ENCODE data around the gene BMP7.

The BMP7 gene

DNA sequence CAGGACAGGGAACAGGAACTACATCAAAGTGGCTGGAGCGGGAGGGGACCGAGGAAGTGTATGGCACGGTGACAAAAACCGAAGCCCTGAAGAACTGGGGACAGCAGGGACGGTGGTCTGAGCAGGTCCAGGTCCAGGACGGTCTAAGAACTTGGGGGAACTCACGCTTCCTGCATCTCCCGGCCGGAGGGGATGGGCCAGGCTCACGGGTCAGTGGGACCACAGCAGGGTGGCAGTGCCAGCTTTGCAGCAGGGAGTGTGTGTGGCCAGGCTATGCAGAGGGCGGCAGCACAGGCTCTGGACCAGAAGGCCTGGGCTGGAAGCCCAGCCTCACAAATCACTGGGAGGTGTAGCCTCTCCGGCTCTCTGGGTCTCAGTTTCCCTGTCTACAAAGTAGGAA lies 123.8 kb downstream of the BMP7 start:
- TF ChIP-seq POLR2AphosphoS5 (IDR thresholded peaks at IDR 0.05; ENCODE audit: borderline replicate concordance, low read depth, low read length) = no peak
- TF ChIP-seq EZH2 (IDR thresholded peaks at IDR 0.05) = no peak
- TF ChIP-seq FOXP2 (optimal IDR thresholded peaks at IDR 0.05; ENCODE audit: control extremely low read depth, extremely low read length, insufficient read depth) = no peak
- no peak overlapping the region for H3K27ac ChIP-seq
- DNase-seq (ENCODE audit: low read depth, low spot score) = no peak

DNA sequence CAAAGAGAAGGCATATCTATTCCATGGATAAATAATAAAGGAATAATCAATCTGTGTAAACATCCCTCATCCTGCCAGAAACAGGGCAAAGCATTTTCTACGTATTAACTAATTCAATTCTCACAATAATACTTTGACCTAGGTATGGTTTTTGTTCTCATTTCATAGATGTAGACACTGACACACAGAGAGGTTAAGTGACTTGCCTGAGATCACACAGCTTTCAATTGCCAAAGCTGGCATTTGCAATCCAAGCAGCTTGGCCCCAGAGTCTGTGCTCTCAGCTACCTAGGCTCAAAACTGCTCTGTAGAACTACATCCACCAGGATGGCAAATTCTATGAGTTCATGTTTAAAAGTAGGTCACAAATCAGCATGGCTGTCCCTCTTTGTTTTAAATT lies 124.9 kb downstream of the BMP7 start:
- no peak overlapping the region for H3K27ac ChIP-seq
- no peaks in the 10 kb centered on the region for H3K36me3 ChIP-seq (ENCODE audit: insufficient read depth, low read length)
- no peak overlapping the region for H3K4me3 ChIP-seq
- TF ChIP-seq EZH2 (IDR thresholded peaks at IDR 0.05) = no peak
- no peak for TF ChIP-seq FOXP2 (optimal IDR thresholded peaks at IDR 0.05; ENCODE audit: control extremely low read depth, extremely low read length, insufficient read depth)
- TF ChIP-seq POLR2AphosphoS5 (IDR thresholded peaks at IDR 0.05; ENCODE audit: borderline replicate concordance, low read depth, low read length) = no peak
- DNase-seq (ENCODE audit: low read depth, low spot score) = no peak
- H3K9me3 ChIP-seq (ENCODE audit: low read depth, low read length) = no peaks in the 10 kb centered on the region
- H3K9ac ChIP-seq (ENCODE audit: insufficient read length) = no peak overlapping the region

More for the DNA sequence above, 123.8 kb downstream of the BMP7 start:
- no peak overlapping the region for H3K4me3 ChIP-seq
- H3K9me3 ChIP-seq (ENCODE audit: low read depth, low read length) = no peaks in the 10 kb centered on the region
- H3K9ac ChIP-seq (ENCODE audit: insufficient read length) = no peak overlapping the region
- no peaks in the 10 kb centered on the region for H3K36me3 ChIP-seq (ENCODE audit: insufficient read depth, low read length)

DNA sequence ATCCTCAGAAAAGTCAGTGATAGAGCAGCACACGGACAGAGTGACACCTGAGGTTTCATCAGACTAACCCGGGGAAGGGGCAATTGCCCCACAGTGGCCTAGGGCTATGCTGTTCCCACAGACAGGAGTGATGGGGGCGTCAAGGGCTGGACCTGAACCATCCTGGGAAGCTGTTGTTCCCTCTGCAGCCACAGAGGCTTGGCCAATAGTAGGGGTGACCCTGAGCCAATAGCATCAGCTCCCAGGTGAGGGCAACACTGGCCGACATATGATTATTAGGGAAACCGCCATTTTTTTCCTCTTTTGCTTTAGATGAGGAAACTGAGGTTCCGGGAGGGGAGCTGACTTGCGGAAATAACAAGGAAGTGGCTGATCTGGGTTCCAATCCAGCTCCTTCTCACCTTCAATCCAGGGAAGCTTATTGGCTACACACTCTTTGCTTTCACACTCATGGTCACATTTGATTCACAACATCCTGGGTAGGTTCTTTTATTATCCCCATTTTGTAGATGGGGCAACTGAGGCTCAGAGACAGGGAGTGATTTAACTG lies 126.0 kb downstream of the BMP7 start:
- H3K27ac ChIP-seq = no peak overlapping the region
- no peaks in the 10 kb centered on the region for H3K36me3 ChIP-seq (ENCODE audit: insufficient read depth, low read length)
- H3K9me3 ChIP-seq (ENCODE audit: low read depth, low read length) = no peaks in the 10 kb centered on the region
- TF ChIP-seq EZH2 (IDR thresholded peaks at IDR 0.05) (no peak), POLR2AphosphoS5 (IDR thresholded peaks at IDR 0.05; ENCODE audit: borderline replicate concordance, low read depth, low read length) (no peak), FOXP2 (optimal IDR thresholded peaks at IDR 0.05; ENCODE audit: control extremely low read depth, extremely low read length, insufficient read depth) (no peak)
- DNase-seq (ENCODE audit: low read depth, low spot score) = no peak
- no peak overlapping the region for H3K4me3 ChIP-seq
- no peak overlapping the region for H3K9ac ChIP-seq (ENCODE audit: insufficient read length)

DNA sequence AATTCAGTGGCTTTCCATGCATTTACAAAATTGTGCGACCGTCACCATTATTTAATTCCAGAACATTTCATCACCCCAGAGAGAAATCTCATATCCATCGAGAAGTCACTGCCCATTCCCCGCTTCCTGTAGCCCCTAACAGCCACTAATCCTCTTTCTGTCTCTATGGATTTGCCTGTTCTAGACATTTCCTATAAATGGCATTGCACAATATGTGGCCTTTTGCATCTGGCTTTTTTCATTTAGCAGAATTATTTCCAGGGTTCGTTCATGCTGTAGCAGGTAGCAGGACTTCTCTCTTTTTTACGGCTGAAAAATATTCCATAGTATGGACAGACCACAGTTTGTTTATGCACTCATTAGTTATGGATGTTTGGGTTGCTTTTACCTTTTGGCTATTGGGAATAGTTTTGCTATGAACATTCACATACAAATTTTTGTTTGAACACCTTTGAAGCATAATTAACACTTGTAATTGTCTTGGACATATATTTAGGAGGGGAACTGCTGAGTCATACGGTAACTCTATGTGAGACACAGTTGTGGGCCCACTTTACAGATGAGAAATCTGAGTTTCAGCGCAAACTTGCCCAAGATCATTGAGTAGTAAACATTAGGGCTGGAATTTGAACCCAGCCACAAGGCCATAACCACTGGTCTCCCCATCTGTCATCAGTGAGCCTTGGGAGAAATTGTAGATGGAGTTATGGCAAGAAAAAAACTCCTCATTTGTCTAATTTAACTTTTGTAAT lies 126.9 kb downstream of the BMP7 start:
- Histone ChIP-seq H3K9ac (ENCODE audit: insufficient read length) (no peak overlapping the region), H3K36me3 (ENCODE audit: insufficient read depth, low read length) (no peaks in the 10 kb centered on the region), H3K4me3 (no peak overlapping the region), H3K9me3 (ENCODE audit: low read depth, low read length) (no peaks in the 10 kb centered on the region), H3K27ac (no peak overlapping the region)
- DNase-seq (ENCODE audit: low read depth, low spot score) = no peak
- TF ChIP-seq FOXP2 (optimal IDR thresholded peaks at IDR 0.05; ENCODE audit: control extremely low read depth, extremely low read length, insufficient read depth) = no peak
- TF ChIP-seq EZH2 (IDR thresholded peaks at IDR 0.05) = no peak
- no peak for TF ChIP-seq POLR2AphosphoS5 (IDR thresholded peaks at IDR 0.05; ENCODE audit: borderline replicate concordance, low read depth, low read length)

DNA sequence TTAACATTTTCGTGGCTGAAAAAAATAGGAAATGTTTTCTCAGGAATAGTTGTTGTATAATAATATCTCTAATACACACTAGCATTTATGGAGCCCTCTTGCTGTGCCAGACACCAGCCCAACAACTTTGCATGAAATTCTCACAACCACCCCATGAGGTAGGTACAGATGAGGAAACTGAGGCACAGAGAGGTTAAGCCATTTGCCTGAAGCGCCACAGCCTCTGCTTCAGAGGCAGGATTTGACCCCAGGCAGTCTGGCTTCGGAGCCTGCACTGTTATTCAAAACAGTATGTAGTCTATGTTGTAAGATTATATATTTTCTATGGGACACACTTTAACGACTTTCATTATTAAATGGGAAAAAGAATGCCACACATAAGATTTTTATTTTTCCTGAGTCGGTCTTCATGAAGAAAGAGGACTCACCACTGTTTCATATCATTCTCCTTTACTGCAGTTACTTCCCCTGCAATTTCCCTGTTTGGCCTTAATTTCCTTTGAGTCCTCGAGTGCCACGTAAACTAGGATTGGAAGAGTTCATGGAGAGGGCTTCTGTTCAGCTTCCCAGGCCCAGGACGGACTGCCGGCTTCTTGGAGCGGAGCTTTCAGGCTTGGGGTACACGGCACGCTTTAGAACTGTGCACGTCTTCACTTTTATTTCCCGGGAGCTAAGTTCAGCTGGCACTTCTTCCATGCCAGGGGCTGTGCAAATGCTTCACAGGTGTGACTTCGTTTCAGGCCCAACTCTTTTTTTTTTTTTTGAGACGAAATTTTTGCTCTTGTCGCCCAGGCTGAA lies 128.0 kb downstream of the BMP7 start:
- DNase-seq (ENCODE audit: low read depth, low spot score) = no peak
- Histone ChIP-seq H3K9ac (ENCODE audit: insufficient read length) (no peak overlapping the region), H3K4me3 (no peak overlapping the region), H3K9me3 (ENCODE audit: low read depth, low read length) (no peaks in the 10 kb centered on the region), H3K27ac (no peak overlapping the region), H3K36me3 (ENCODE audit: insufficient read depth, low read length) (no peaks in the 10 kb centered on the region)
- TF ChIP-seq EZH2 (IDR thresholded peaks at IDR 0.05) (no peak), FOXP2 (optimal IDR thresholded peaks at IDR 0.05; ENCODE audit: control extremely low read depth, extremely low read length, insufficient read depth) (no peak), POLR2AphosphoS5 (IDR thresholded peaks at IDR 0.05; ENCODE audit: borderline replicate concordance, low read depth, low read length) (no peak)

DNA sequence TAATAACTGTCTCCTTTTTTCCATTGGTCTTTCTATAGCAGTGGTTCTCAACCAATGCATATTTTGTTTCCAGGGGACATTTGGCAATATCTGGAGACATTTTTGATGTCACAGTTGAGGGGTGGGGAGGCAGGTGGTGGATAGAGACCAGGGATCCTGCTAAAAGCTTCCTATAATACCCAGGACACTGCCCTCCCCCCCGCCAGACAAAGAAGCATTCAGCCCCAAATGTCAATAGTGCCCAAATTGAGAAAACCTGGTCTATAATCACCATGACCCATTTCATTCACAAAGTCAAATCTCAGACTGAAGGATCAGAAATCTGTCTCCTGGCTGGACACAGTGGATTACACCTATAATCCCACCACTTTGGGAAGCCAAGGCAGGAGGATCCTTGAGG lies 128.8 kb downstream of the BMP7 start:
- Histone ChIP-seq H3K9me3 (ENCODE audit: low read depth, low read length) (no peaks in the 10 kb centered on the region), H3K36me3 (ENCODE audit: insufficient read depth, low read length) (no peaks in the 10 kb centered on the region), H3K27ac (no peak overlapping the region), H3K4me3 (no peak overlapping the region), H3K9ac (ENCODE audit: insufficient read length) (no peak overlapping the region)
- DNase-seq (ENCODE audit: low read depth, low spot score) = no peak
- TF ChIP-seq EZH2 (IDR thresholded peaks at IDR 0.05) = no peak
- TF ChIP-seq POLR2AphosphoS5 (IDR thresholded peaks at IDR 0.05; ENCODE audit: borderline replicate concordance, low read depth, low read length) = no peak
- no peak for TF ChIP-seq FOXP2 (optimal IDR thresholded peaks at IDR 0.05; ENCODE audit: control extremely low read depth, extremely low read length, insufficient read depth)

DNA sequence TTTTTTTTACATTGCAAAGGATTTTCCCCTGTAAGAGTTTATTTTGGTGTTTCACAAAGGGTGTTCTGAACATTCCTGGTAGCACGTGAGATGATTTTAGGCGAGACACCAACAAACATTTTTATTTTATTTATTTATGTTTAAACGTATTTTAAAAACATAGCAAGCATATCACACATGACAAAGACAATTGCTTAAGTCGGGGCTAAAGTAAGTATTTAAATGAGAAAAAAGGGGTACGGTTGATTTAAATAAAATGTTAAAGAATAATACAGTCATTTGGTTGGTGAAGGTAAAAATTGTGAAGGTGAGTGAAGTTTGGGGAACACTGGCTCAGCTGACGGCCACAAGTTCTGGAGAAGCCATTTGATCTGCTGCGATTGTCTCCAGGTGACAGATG lies 129.7 kb downstream of the BMP7 start:
- no peak for DNase-seq (ENCODE audit: low read depth, low spot score)
- Histone ChIP-seq H3K27ac (no peak overlapping the region), H3K9ac (ENCODE audit: insufficient read length) (no peak overlapping the region), H3K4me3 (no peak overlapping the region), H3K9me3 (ENCODE audit: low read depth, low read length) (no peaks in the 10 kb centered on the region), H3K36me3 (ENCODE audit: insufficient read depth, low read length) (no peaks in the 10 kb centered on the region)
- no peak for TF ChIP-seq FOXP2 (optimal IDR thresholded peaks at IDR 0.05; ENCODE audit: control extremely low read depth, extremely low read length, insufficient read depth)
- TF ChIP-seq POLR2AphosphoS5 (IDR thresholded peaks at IDR 0.05; ENCODE audit: borderline replicate concordance, low read depth, low read length) = no peak
- no peak for TF ChIP-seq EZH2 (IDR thresholded peaks at IDR 0.05)

DNA sequence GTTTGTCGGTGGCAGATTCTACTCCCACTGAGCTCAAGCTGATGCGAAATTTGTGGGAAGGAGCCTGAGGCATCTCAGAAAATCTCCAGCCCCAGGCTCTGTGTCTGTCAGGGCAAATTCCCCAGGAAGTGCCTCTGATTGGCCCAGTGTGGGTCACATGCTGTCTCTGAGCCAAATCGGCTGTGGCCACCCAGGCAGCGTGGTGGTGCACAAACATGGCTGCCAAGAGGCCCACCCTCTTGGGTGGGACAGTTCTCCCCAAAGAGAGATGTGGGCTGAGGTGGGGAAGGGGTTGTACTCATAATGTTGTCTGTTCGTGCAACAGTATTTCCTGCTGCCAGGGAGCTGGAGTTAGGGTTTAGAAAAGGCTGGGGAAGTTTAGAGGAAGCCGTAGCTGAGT lies 130.6 kb downstream of the BMP7 start:
- DNase-seq (ENCODE audit: low read depth, low spot score) = no peak
- H3K27ac ChIP-seq = no peak overlapping the region
- TF ChIP-seq FOXP2 (optimal IDR thresholded peaks at IDR 0.05; ENCODE audit: control extremely low read depth, extremely low read length, insufficient read depth) = no peak

More for the DNA sequence above, 130.6 kb downstream of the BMP7 start:
- Histone ChIP-seq H3K36me3 (ENCODE audit: insufficient read depth, low read length) (no peaks in the 10 kb centered on the region), H3K9me3 (ENCODE audit: low read depth, low read length) (no peaks in the 10 kb centered on the region), H3K4me3 (no peak overlapping the region), H3K9ac (ENCODE audit: insufficient read length) (no peak overlapping the region)
